Lung (tissue), 12 donors: ENCODE data around the gene ZNF415. TPM values are rescaled to one million over a fixed set of nuclear protein-coding genes. Genes with fewer than 3 reads are reported as not detected.

Experiments used
- ATAC-seq: fragments of 200-7000 bp; cut with Tn5 transposase; one replicate; pipeline ENCODE4 v1.9.1; 2020; ENCODE audit warnings: moderate number of reproducible peaks; ENCODE audit not compliant: insufficient read depth, low FRiP score
- DNase-seq, 3 donors: peaks; one replicate each; pipeline ENCODE4 v3.0.0-alpha.2; 2013 to 2017
- H3K27ac ChIP-seq, 2 donors: one replicate each; pipeline ENCODE4 v1.5.1; 2013; ENCODE audit warnings: mild to moderate bottlenecking in 2 of 2, moderate library complexity in 2 of 2, control low read depth in 1 of 2, inconsistent platforms in 1 of 2, low read depth in 1 of 2, low read length in 1 of 2
- H3K27me3 ChIP-seq, 3 donors: one replicate each; pipeline ENCODE4 v1.5.1; 2013; ENCODE audit warnings: low read length in 2 of 3; ENCODE audit not compliant: control insufficient read depth in 3 of 3, insufficient read depth in 3 of 3
- H3K36me3 ChIP-seq, 4 donors: one replicate each; pipeline ENCODE4 v1.5.1; 2013; ENCODE audit warnings: low read length in 4 of 4, mild to moderate bottlenecking in 1 of 4, moderate library complexity in 1 of 4; ENCODE audit not compliant: control insufficient read depth in 4 of 4, insufficient read depth in 4 of 4
- H3K4me1 ChIP-seq, 5 donors: one replicate each; pipeline ENCODE4 v1.5.1; 2013; ENCODE audit warnings: low read length in 5 of 5, mild to moderate bottlenecking in 2 of 5, moderate library complexity in 1 of 5; ENCODE audit not compliant: control insufficient read depth in 5 of 5, insufficient read depth in 5 of 5
- H3K4me3 ChIP-seq: one replicate; pipeline ENCODE4 v1.5.1; 2013; ENCODE audit warnings: mild to moderate bottlenecking, control low read depth, moderate library complexity
- H3K9ac ChIP-seq, 2 donors: one replicate each; pipeline ENCODE4 v1.5.1; 2013; ENCODE audit warnings: low read length in 2 of 2, control low read depth in 1 of 2; ENCODE audit not compliant: insufficient read depth in 1 of 2
- H3K9me3 ChIP-seq, 4 donors: one replicate each; pipeline ENCODE4 v1.5.1; 2013; ENCODE audit warnings: low read length in 3 of 4, mild to moderate bottlenecking in 1 of 4, moderate library complexity in 1 of 4; ENCODE audit not compliant: control insufficient read depth in 4 of 4, insufficient read depth in 3 of 4
- CTCF ChIP-seq: IDR thresholded peaks from 2 replicates; pipeline ENCODE4 v1.5.1; 2012; ENCODE audit warnings: mild to moderate bottlenecking; ENCODE audit errors: control extremely low read depth, extremely low read depth
- WGBS, 2 donors: extraction: QIAGEN DNeasy Blood & Tissue Kit; methylation state at CpG; one replicate each; pipeline ENCODE4 v1.1.7; 2013; 5-methylcytosine and 5-hydroxymethylcytosine counted together
- polyA plus RNA-seq, 2 donors: library from polyadenylated mRNA; stranded (reverse); fragments of 200-250 nt; gene quantifications; one replicate each; pipeline ENCODE4 v1.2.1, GENCODE V29; 2013
- total RNA-seq, 2 donors: library from RNA; depleted of rRNA in 1 of 2; stranded (reverse); fragments of >200 nt in 1 of 2; gene quantifications; one replicate each; pipeline ENCODE4 v1.2.1, GENCODE V29; 2014 to 2021
- donor health status: control.
- donor health status: control.
- donor health status: Bipolar disorder and iron deficiency.
- donor health status: healthy.
- donor health status: DM: yes; HTN: yes; CAD: no.

The ZNF415 gene
- total and polyA plus RNA-seq, 4 donors: 3.1 to 16.6 (median 3.9) TPM

DNA sequence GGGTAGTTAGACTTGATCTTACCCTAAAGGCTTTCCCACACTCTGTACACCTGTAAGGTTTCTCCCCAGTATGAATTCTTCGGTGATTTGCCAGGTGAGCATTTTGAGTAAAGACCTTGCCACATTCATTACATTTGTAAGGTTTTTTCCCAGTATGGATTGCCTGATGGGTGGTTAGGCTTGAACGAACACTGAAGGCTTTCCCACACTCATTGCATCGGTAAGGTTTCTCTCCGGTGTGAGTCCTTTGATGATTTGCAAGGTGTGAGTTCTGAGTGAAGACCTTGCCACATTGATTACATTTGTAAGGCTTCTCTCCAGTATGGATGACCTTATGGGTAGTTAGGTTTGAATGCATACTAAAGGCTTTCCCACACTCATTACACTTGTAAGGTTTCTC is 64.5 kb downstream of the ZNF415 start:
- DNase-seq: no peak
- Histone ChIP-seq H3K4me1 (no peaks in the 10 kb centered on the region), H3K4me3 (no peak overlapping the region), H3K9ac (no peak overlapping the region), H3K9me3 (peaks cover 25 to 50% (median 35%) of the 10 kb centered on the region in 4 donors), H3K27ac (no peak overlapping the region), H3K27me3 (no peaks in the 10 kb centered on the region), H3K36me3 (peaks cover 31 to 61% (median 55%) of the 10 kb centered on the region in 4 donors)
- no peak for TF ChIP-seq CTCF
- ATAC-seq: no peak
- 98 to 99% methylated on average over 4 of the region's 4 CpGs for WGBS, 2 donors

DNA sequence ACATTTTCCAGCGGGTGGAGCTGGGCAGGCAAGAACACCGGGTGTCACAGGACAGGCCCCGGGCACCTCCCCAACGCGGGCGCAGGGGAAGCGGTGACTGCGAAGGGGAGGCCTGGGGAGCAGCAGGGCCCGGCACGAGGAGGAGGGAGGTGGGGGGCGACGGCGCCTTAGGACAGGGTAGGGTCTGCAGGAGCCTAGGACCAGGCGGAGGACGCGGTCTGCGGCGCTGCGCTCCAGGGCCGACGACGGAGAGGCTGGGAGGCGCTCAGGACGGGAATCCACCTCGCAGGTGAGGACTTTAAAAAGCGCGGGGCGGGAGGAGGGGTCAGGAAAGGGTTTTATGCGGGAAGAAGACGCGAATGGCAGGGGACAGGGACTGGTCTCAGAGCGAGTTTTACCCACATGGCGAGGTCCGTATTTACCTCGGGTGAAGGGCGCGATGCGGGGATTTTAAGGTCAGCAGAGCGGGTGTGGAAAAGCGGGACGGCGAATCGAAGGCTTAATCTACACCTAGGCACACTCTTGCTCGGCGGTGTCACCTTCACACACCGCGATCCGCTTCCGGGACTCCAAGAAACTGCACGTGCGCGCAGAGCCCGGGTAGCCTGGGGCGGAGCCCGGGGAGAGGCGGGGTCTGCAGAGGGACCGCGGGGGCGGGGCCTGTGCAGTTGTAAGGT is 74.7 kb downstream of the ZNF415 start:
- no peak overlapping the region for H3K4me3 ChIP-seq
- peaks cover 0 to 2% (median 0%) of the 10 kb centered on the region in 4 donors for H3K36me3 ChIP-seq
- DNase-seq: peak; percentile 25 to 66 (median 64)
- H3K4me1 ChIP-seq: no peaks in the 10 kb centered on the region
- no peak for ATAC-seq
- H3K27me3 ChIP-seq: peaks cover 0 to 4% (median 0%) of the 10 kb centered on the region in 3 donors
- no peak overlapping the region for H3K27ac ChIP-seq
- 4 to 7% methylated on average over 54 to 59 of the region's 59 CpGs for WGBS, 2 donors
- H3K9me3 ChIP-seq: peaks cover 0 to 50% (median 6%) of the 10 kb centered on the region in 4 donors
- no peak for TF ChIP-seq CTCF
- no peak overlapping the region for H3K9ac ChIP-seq

Other genes with a start within 250 kb of the ZNF415 start
- gene ZNF320, start 235.3 kb downstream of the ZNF415 start, total RNA-seq: 10 to 100 TPM; 16.2 to 34.6 TPM
- 1 to 10 TPM; 5.0 to 8.3 TPM for gene ZNF320, start 235.3 kb downstream of the ZNF415 start, polyA plus RNA-seq
- 10 to 100 TPM in 1 of 2 donors, 1 to 10 TPM in 1; 6.9 to 18.9 TPM for gene ZNF888, start 209.5 kb downstream of the ZNF415 start, total RNA-seq
- gene ZNF888, start 209.5 kb downstream of the ZNF415 start, polyA plus RNA-seq: 1 to 10 TPM; 2.2 to 4.5 TPM
- 10 to 100 TPM; 10.2 to 20.9 TPM for gene ZNF816, start 170.0 kb downstream of the ZNF415 start, total RNA-seq
- gene ZNF816, start 170.0 kb downstream of the ZNF415 start, polyA plus RNA-seq: 1 to 10 TPM; 2.9 to 3.7 TPM
- gene ERVV-1, start 119.0 kb downstream of the ZNF415 start, total RNA-seq: not detected
- gene ERVV-1, start 119.0 kb downstream of the ZNF415 start, polyA plus RNA-seq: not detected
- not detected for gene ERVV-2, start 88.2 kb downstream of the ZNF415 start, total RNA-seq
- gene ERVV-2, start 88.2 kb downstream of the ZNF415 start, polyA plus RNA-seq: not detected
- 10 to 100 TPM; 26.8 to 86.9 TPM for gene ZNF160, start 29.5 kb downstream of the ZNF415 start, total RNA-seq
- 10 to 100 TPM; 16.7 to 17.9 TPM for gene ZNF160, start 29.5 kb downstream of the ZNF415 start, polyA plus RNA-seq
- gene ZNF347, start 26.1 kb upstream of the ZNF415 start, total RNA-seq: 10 to 100 TPM; 11.5 to 17.9 TPM
- 1 to 10 TPM; 2.9 to 3.0 TPM for gene ZNF347, start 26.1 kb upstream of the ZNF415 start, polyA plus RNA-seq
- 1 to 10 TPM; 2.5 to 6.7 TPM for gene ZNF665, start 60.4 kb upstream of the ZNF415 start, total RNA-seq
- 1 to 10 TPM; 2.0 to 2.8 TPM for gene ZNF665, start 60.4 kb upstream of the ZNF415 start, polyA plus RNA-seq
- 10 to 100 TPM; 12.6 to 44.7 TPM for gene ZNF677, start 122.0 kb upstream of the ZNF415 start, total RNA-seq
- 1 to 10 TPM; 6.7 to 7.8 TPM for gene ZNF677, start 122.0 kb upstream of the ZNF415 start, polyA plus RNA-seq
- gene VN1R2, start 125.4 kb upstream of the ZNF415 start, total RNA-seq: not detected
- gene VN1R2, start 125.4 kb upstream of the ZNF415 start, polyA plus RNA-seq: not detected
- gene VN1R4, start 134.8 kb upstream of the ZNF415 start, total RNA-seq: not detected
- not detected for gene VN1R4, start 134.8 kb upstream of the ZNF415 start, polyA plus RNA-seq
- gene ZNF845, start 200.8 kb upstream of the ZNF415 start, total RNA-seq: 1 to 10 TPM; 5.8 to 8.8 TPM
- gene ZNF845, start 200.8 kb upstream of the ZNF415 start, polyA plus RNA-seq: 1 to 10 TPM; 2.4 to 3.2 TPM
- gene ZNF525, start 232.8 kb upstream of the ZNF415 start, total RNA-seq: 10 to 100 TPM in 1 of 2 donors, 1 to 10 TPM in 1; 7.1 to 19.7 TPM
- 1 to 10 TPM; 3.2 to 4.1 TPM for gene ZNF525, start 232.8 kb upstream of the ZNF415 start, polyA plus RNA-seq